Lower leg skin (tissue), 4 donors: ENCODE results near the gene CAT. TPM values are rescaled to one million over a fixed set of nuclear protein-coding genes. Genes with fewer than 3 reads are reported as not detected.

Experiments used
- DNase-seq, 2 donors: peaks; one replicate each; pipeline ENCODE4 v3.0.0-alpha.2; 2019; ENCODE audit warnings: low spot score in 2 of 2
- H3K4me3 ChIP-seq: fragments of 200-600 bp; sonication (generic); 2 replicates; pipeline ENCODE4 v1.5.1; 2017; ENCODE audit warnings: mild to moderate bottlenecking, low read depth; ENCODE audit not compliant: poor library complexity, severe bottlenecking
- CTCF ChIP-seq, 3 donors: fragments of 450-650 bp; IDR thresholded peaks; one replicate each; pipeline ENCODE4 v1.5.1; 2016; ENCODE audit warnings: antibody characterized with exemption in 3 of 3, mild to moderate bottlenecking in 3 of 3, moderate library complexity in 2 of 3
- POLR2A ChIP-seq, 2 donors: fragments of 450-650 bp; IDR thresholded peaks; one replicate each; pipeline ENCODE4 v1.6.1; 2016 to 2017; ENCODE audit warnings: antibody characterized with exemption in 2 of 2, mild to moderate bottlenecking in 1 of 2, moderate library complexity in 1 of 2
- WGBS, 2 donors: methylation state at CpG; one replicate each; pipeline ENCODE4 v1.1.5; 2018; 5-methylcytosine and 5-hydroxymethylcytosine counted together
- intact Hi-C: fragments of 100-400 bp; cut with DNase I; formaldehyde crosslinking; loops from one replicate; pipeline ENCODE4 v1.15.0; 2023; ENCODE audit warnings: low total_unique reads
- total RNA-seq, 4 donors: library from RNA; depleted of rRNA; stranded (reverse); fragments of >200 nt; gene quantifications; one replicate each; pipeline ENCODE4 v1.1.0, GENCODE V29; 2016

The CAT gene
- total RNA-seq, 4 donors from 2014 or later = 152 to 260 (median 186) TPM

GRCh38 chr11:34507156-34507555, 68.4 kb downstream of the CAT start:
- DNase-seq = peak in 1 of 2 donors; percentile 10
- H3K4me3 ChIP-seq = no peak overlapping the region
- intact Hi-C loops = no loop called here
- TF ChIP-seq CTCF (IDR thresholded peaks at IDR 0.05) = no peak
- TF ChIP-seq POLR2A (IDR thresholded peaks at IDR 0.05) = no peak
- WGBS, 2 donors = 61 to 65% methylated on average over 6 of the region's 6 CpGs

DNA sequence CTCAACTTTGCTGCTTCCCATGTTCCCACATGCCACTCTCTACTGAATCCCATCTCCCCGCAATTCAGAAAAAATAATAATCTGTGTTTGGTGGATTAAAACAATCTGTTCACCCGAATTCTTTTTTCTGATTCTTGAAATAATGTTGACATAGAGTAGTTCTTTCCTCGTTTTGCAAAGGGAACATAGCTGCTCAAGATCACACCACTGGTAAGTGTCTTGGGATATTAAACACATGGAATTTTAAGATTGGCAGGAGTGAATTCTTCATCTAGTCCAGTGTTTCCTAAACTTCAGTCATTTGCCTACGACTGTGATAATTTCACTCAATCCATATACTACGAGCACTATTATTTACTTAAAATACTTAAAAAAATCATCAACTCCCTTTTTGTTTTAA, 68.9 kb downstream of the CAT start:
- H3K4me3 ChIP-seq = no peak overlapping the region
- WGBS, 2 donors = 65 to 66% methylated on average over 5 of the region's 5 CpGs
- DNase-seq = no peak
- TF ChIP-seq CTCF (IDR thresholded peaks at IDR 0.05) = no peak
- TF ChIP-seq POLR2A (IDR thresholded peaks at IDR 0.05) = no peak
- intact Hi-C loops = no loop called here

DNA sequence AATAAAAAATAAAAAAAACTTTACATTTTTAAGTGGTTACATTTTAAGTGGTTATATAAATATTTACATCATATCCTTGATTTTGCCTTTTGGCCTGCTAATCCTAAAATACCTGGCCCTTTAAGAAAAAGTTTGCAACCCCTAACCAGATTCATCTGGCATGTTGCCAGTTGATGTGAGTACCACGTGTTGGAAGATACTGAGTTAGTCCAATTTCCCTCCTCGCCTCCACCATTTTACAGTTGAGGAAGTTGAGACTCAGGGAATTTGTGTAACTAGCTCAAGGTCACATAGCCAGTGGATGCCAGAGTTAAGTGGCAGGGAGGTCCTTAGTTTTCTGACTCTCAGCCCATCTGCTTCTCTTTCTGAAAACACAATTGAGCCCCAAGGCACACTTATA, 69.8 kb downstream of the CAT start:
- no peak for TF ChIP-seq POLR2A (IDR thresholded peaks at IDR 0.05)
- TF ChIP-seq CTCF (IDR thresholded peaks at IDR 0.05) = no peak
- H3K4me3 ChIP-seq = no peak overlapping the region
- intact Hi-C loops = no loop called here
- 29 to 39% methylated on average over 2 of the region's 2 CpGs for WGBS, 2 donors
- no peak for DNase-seq

- no peak for TF ChIP-seq CTCF (IDR thresholded peaks at IDR 0.05)
- no peak for TF ChIP-seq POLR2A (IDR thresholded peaks at IDR 0.05)
- H3K4me3 ChIP-seq = no peak overlapping the region
- 31 to 32% methylated on average over 5 of the region's 5 CpGs for WGBS, 2 donors
- DNase-seq = no peak
- intact Hi-C loops = no loop called here
Observed at GRCh38 chr11:34509336-34509876, 70.7 kb downstream of the CAT start.

- TF ChIP-seq POLR2A (IDR thresholded peaks at IDR 0.05) (no peak), CTCF (IDR thresholded peaks at IDR 0.05) (no peak)
- intact Hi-C loops = no loop called here
- no peak for DNase-seq
- no peak overlapping the region for H3K4me3 ChIP-seq
Observed at GRCh38 chr11:34510218-34510617, 71.5 kb downstream of the CAT start.

GRCh38 chr11:34510673-34511072, 71.9 kb downstream of the CAT start:
- intact Hi-C loops = no loop called here
- no peak overlapping the region for H3K4me3 ChIP-seq
- TF ChIP-seq POLR2A (IDR thresholded peaks at IDR 0.05) (no peak), CTCF (IDR thresholded peaks at IDR 0.05) (no peak)
- no peak for DNase-seq
- 92 to 95% methylated on average over 2 of the region's 2 CpGs for WGBS, 2 donors
